Renal cortical epithelial cell (primary cell): ENCODE results near the gene VN1R5. TPM values are rescaled to one million over a fixed set of nuclear protein-coding genes. Genes with fewer than 3 reads are reported as not detected.
"Not testable (repeated sequence)": the region's sequence is repeated elsewhere in the genome, so short reads cannot be mapped to it uniquely, and the experiment has no call there.

Source experiments
- DNase-seq: peaks from one replicate; pipeline ENCODE4 v3.0.0-alpha.2; 2011; ENCODE audit warnings: low read depth
- total RNA-seq: library from RNA; depleted of rRNA; stranded (reverse); fragments of >200 nt; gene quantifications from 2 replicates; pipeline ENCODE4 v1.2.3, GENCODE V29; 2014

VN1R5 gene
- not detected in 2 replicates for total RNA-seq

- DNase-seq, result not testable (repeated sequence)
Measured at GRCh38 chr1:247255772-247256171, at the start of gene VN1R5. TSS of gene VN1R5 (plus strand) at chr1:247256072.

- no peak for DNase-seq
Measured at GRCh38 chr1:247209396-247209795, 46.5 kb upstream of the VN1R5 start.

DNA sequence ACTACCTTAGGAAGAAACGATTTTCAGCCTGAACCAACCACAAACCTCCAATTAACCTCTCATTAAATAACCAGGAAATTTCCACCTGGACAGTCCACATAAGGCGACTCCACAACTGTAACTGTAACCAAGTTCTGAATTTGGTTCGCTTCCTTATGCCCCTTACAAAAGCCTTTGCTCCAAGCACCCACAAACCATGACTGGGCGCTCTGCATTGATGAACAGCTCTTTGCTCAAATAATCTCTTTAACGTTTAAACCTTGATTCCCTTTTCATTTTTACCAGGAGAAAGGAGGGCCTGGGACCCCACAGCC is 45.9 kb upstream of the VN1R5 start:
- no peak for DNase-seq

DNA sequence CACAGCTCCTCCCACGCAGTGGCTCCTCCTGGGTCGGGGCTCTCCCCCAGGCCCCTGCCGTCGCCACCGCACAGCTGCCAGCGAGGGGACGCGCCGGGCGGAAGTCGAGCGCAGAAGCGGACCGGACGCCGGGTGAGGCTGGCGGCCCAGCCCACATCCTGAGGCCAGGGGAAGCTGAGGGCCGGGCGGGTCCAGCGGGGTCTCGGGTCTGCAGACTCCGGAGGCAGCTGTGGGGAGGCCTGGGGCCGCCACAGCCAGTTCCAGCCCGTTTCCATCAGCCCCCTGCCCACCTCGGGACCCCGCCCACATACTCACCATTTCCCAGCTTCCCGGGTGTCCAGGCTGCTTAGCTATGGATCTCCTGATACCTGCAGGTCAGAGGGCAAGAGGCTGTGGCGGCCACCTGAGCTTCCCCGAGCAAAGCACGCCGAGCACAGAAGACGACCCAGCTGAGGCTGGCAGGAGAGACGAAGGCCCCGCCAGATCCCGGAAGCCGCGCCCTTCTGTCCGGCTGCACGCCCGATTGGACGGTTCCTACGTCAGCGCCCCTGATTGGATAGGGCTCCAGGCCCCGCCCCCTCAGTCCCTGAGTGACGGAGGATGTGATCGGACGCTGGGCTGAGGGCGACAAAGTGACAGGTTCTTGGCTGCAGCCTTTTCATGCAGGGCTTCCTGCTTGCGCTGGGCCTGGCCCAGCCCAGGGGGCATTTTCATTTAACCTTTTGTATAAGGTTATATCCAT is 45.3 kb upstream of the VN1R5 start:
- peak; percentile 78 for DNase-seq

- no peak for DNase-seq
Measured at GRCh38 chr1:247211339-247211738, 44.5 kb upstream of the VN1R5 start.

DNA sequence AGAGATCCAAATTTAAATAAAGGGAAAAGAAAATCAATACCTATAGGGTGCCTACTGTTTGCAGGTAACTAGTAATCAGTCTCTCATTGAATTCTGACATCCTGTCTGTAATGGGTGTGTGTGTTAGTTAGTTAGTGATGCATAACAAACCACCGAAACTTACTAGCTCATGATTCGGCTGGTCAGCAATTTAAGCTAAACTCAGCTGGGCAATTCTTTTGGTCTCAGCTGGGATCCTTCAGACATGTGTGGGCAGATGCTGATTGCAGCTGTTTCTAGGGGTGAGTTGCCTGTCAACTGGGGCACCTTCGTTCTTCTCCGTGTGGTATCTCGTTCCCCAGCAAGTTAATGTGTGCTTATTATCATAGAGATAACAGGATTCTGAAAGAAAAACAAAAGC is 43.9 kb upstream of the VN1R5 start:
- DNase-seq, result peak; percentile 59

DNA sequence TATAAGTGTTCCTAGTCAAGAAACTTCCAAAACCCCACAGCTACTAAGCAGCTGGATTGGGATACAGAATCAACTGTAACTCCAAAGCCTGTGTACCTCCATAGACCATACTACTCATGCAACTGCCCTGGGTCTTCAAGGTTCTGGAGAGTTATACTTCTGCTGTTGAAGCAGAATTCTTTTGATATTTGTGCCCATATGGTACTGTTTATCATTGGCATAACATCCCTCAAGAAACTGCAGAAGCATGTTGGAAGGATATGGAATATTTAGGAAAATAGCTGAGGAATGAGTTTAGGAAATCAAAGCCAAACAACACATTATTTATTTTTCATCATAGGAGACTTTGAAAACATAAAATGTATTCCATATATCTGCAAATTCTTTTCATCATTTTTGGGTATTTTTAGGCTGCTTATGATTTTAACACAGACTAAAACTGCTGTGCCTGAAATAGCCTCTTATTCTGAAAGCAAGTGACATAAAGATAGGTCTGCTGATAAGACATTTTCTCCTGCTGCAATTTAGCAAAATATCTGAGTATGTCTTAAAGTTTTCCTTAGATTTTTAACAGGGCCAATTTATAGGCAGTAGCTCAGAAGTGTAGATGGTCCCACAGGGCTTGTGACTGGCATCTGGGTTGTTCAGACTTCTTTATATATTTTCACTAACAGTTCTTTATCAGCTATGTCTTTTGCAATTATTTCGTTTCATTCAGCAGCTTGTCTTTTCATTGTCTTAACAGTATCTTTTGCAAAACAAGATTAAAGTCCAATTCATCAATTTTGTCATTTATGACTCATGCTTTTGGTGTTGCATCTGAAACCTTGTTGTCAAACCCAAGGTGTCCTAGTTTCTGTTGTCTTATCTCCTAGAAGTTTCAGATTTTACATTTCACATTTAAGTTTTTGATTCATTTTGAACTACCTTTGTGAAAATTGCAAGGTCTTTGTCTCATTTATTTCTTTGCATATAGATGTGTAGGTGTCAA is 43.0 kb upstream of the VN1R5 start:
- peak; percentile 15 for DNase-seq

- DNase-seq, result no peak
Measured at GRCh38 chr1:247216261-247216660, 39.6 kb upstream of the VN1R5 start.

- DNase-seq, result no peak
Measured at GRCh38 chr1:247218121-247218651, 37.7 kb upstream of the VN1R5 start.

DNA sequence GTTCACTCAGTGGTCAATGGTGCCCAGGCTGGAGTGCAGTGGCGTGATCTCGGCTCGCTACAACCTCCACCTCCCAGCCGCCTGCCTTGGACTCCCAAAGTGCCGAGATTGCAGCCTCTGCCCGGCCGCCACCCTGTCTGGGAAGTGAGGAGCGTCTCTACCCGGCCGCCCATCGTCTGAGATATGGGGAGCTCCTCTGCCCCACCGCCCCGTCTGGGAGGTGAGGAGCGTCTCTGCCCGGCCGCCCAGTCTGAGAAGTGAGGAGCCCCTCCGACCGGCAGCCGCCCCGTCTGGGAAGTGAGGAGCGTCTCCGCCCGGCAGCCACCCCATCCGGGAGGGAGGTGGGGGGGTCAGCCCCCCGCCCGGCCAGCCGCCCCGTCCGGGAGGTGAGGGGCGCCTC is 35.6 kb upstream of the VN1R5 start:
- not testable (repeated sequence) for DNase-seq

- DNase-seq, result no peak
Measured at GRCh38 chr1:247222840-247223239, 33.0 kb upstream of the VN1R5 start.

- no peak for DNase-seq
Measured at GRCh38 chr1:247224822-247225221, 31.1 kb upstream of the VN1R5 start.

GRCh38 chr1:247228133-247228532 is 27.7 kb upstream of the VN1R5 start:
- no peak for DNase-seq

- peak; percentile 7 for DNase-seq
Measured at GRCh38 chr1:247241691-247242090, 14.2 kb upstream of the VN1R5 start.

GRCh38 chr1:247243524-247244137 is 12.2 kb upstream of the VN1R5 start:
- peak; percentile 1 for DNase-seq

GRCh38 chr1:247246325-247247115 is 9.4 kb upstream of the VN1R5 start:
- DNase-seq, result no peak

GRCh38 chr1:247247568-247247967 is 8.3 kb upstream of the VN1R5 start:
- no peak for DNase-seq

GRCh38 chr1:247266053-247266452 is 10.2 kb downstream of the VN1R5 start:
- no peak for DNase-seq

- no peak for DNase-seq
Measured at GRCh38 chr1:247268390-247269045, 12.6 kb downstream of the VN1R5 start.

DNA sequence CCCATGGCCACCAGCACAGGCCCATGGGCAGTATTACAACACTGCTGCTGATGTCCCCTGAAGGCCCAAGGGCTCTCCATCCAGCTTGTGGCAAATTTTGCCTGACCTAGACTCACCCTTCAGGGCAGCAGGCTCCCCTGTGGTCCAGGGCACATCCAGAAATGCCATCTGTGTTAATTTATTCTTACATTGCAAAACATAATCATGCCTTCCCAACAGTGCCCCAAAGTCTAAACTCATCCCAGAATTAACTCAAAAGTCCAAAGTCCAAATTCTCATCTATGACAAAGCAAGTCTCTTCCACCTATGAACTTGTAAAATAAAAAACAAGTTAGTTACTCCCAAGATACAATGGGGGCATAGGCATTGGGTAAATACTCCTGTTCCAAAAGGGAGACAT is 13.3 kb downstream of the VN1R5 start:
- DNase-seq, result no peak

DNA sequence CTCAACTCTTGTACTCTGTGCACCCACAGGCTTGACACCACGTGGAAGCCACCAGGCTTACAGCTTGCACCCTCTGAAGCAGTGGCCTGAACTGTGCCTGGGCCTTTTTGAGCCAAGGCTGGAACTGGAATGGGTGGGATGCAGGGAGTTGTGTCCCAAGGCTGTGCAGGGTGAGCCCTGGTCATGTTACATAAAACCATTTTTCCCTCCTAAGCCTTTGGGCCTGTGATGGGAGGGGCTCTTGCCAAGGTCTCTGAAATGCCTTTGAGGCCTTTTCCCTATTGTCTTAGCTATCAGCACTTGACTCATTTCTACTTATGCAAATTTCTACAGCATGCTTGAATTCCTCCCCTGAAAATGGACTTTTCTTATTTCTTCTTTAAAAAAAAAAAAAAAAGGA is 14.1 kb downstream of the VN1R5 start:
- DNase-seq, result no peak
